HEK293 (cell line): ENCODE measurements around the gene IFNL2.
A peak's percentile ranks its signal among the peaks of the same experiment; 100 is the strongest.

Experiments
- CTCF ChIP-seq: fragments of 450-650 bp; formaldehyde crosslinking; IDR thresholded peaks from 2 replicates; pipeline ENCODE4 v1.5.1; 2016; ENCODE audit warnings: missing biosample characterization, missing genetic modification characterization
- KLF10 ChIP-seq: fragments of 450-650 bp; IDR thresholded peaks from 2 replicates; pipeline ENCODE4 v1.5.1; 2018; ENCODE audit warnings: missing biosample characterization, mild to moderate bottlenecking, missing genetic modification characterization
- SALL2 ChIP-seq: fragments of 450-650 bp; formaldehyde crosslinking; IDR thresholded peaks from 2 replicates; pipeline ENCODE4 v1.5.0; 2017; ENCODE audit warnings: missing biosample characterization, mild to moderate bottlenecking, missing genetic modification characterization, borderline replicate concordance
- TCF7L2 ChIP-seq: IDR thresholded peaks from 2 replicates; pipeline ENCODE4 v1.6.1; 2011; ENCODE audit warnings: low read depth, mild to moderate bottlenecking, inconsistent platforms, low read length, moderate library complexity, borderline replicate concordance
- ZNF24 ChIP-seq: fragments of 450-650 bp; formaldehyde crosslinking; IDR thresholded peaks from 2 replicates; pipeline ENCODE4 v1.5.1; 2016; ENCODE audit warnings: missing biosample characterization, missing genetic modification characterization
- ZNF426 ChIP-seq: fragments of 450-650 bp; formaldehyde crosslinking; IDR thresholded peaks from 2 replicates; pipeline ENCODE4 v1.5.1; 2017; ENCODE audit warnings: missing biosample characterization, missing genetic modification characterization, mild to moderate bottlenecking, inconsistent platforms, moderate library complexity
- ZNF76 ChIP-seq: fragments of 450-650 bp; formaldehyde crosslinking; IDR thresholded peaks from 2 replicates; pipeline ENCODE4; 2016; ENCODE audit warnings: low read depth, missing biosample characterization, missing genetic modification characterization, borderline replicate concordance
- ZSCAN5A ChIP-seq: fragments of 450-650 bp; formaldehyde crosslinking; IDR thresholded peaks from 2 replicates; pipeline ENCODE4 v1.5.1; 2016; ENCODE audit warnings: missing biosample characterization, missing genetic modification characterization
- TF ChIP-seq, protein P1 (sequence below): fragments of 450-650 bp; formaldehyde crosslinking; conservative IDR thresholded peaks from 2 replicates; pipeline ENCODE4 v1.5.1; 2016; ENCODE audit warnings: low read depth, missing biosample characterization, missing genetic modification characterization

DNA sequence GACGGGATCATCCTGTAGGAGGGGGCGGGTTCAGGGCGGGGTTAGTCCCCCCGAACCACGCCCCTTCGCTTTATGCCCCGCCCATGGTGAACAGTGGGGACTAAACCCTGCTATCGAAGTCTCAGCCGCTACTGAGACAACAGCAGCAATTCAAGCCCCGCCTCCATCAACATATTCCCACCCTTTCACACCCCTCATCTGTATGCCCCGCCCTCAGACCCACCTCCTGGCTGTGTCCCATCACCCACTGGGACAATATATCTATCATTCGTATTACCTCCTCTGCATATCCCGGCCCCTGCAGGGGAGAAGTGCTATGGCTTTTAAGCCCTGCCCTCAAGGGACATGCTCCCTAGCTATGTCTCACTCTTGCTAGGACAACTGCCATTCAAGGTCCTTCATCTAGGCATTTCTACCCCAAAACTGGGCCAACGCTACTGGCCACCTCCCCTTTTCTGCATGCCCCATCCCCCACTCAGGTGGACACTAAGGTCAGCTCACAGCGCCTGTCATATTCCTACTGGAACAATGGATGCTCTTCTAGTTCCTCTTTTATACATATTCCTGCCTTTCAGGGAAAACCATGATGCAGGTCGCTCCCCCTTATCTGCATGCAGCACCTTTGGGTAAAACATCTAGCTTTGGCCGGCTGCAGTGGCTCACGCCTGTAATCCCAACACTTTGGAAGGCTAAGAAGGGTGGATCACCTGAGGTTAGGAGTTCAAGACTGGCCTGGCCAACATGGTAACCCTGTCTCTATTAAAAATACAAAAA lies 40.5 kb downstream of the IFNL2 start:
- peak; percentile 38; the same call in 1 of the 2 replicates for TF ChIP-seq KLF10 (tag by site-specific recombination)
- TF ChIP-seq CTCF (tag by site-specific recombination) = no peak
- TF ChIP-seq, protein P1, sequence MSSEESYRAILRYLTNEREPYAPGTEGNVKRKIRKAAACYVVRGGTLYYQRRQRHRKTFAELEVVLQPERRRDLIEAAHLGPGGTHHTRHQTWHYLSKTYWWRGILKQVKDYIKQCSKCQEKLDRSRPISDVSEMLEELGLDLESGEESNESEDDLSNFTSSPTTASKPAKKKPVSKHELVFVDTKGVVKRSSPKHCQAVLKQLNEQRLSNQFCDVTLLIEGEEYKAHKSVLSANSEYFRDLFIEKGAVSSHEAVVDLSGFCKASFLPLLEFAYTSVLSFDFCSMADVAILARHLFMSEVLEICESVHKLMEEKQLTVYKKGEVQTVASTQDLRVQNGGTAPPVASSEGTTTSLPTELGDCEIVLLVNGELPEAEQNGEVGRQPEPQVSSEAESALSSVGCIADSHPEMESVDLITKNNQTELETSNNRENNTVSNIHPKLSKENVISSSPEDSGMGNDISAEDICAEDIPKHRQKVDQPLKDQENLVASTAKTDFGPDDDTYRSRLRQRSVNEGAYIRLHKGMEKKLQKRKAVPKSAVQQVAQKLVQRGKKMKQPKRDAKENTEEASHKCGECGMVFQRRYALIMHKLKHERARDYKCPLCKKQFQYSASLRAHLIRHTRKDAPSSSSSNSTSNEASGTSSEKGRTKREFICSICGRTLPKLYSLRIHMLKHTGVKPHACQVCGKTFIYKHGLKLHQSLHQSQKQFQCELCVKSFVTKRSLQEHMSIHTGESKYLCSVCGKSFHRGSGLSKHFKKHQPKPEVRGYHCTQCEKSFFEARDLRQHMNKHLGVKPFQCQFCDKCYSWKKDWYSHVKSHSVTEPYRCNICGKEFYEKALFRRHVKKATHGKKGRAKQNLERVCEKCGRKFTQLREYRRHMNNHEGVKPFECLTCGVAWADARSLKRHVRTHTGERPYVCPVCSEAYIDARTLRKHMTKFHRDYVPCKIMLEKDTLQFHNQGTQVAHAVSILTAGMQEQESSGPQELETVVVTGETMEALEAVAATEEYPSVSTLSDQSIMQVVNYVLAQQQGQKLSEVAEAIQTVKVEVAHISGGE (tag by site-specific recombination) = no peak
- TF ChIP-seq ZNF76 = no peak
- TF ChIP-seq ZNF24 (tag by site-specific recombination) = no peak
- no peak for TF ChIP-seq SALL2 (tag by site-specific recombination)
- TF ChIP-seq TCF7L2 = no peak
- TF ChIP-seq ZSCAN5A (tag by site-specific recombination) = no peak
- TF ChIP-seq ZNF426 (tag by site-specific recombination) = no peak
